HepG2 (cell line): Measurements from ENCODE around the gene NOP9. TPM values are rescaled to one million over a fixed set of nuclear protein-coding genes. Genes with fewer than 3 reads are reported as not detected.

ENCODE experiments used
- ELF3 ChIP-seq: IDR thresholded peaks from 2 replicates; pipeline ENCODE4 v1.6.1; 2016; ENCODE audit warnings: missing genetic modification reagents, missing compliant biosample characterization
- FLYWCH1 ChIP-seq: sonication (generic); formaldehyde crosslinking; IDR thresholded peaks from 2 replicates; pipeline ENCODE4 v1.8.1; 2023; ENCODE audit warnings: mild to moderate bottlenecking, missing genetic modification reagents
- HOXA9 ChIP-seq: sonication (generic); formaldehyde crosslinking; IDR thresholded peaks from 2 replicates; pipeline ENCODE4 v1.8.1; 2022; ENCODE audit warnings: missing genetic modification reagents, mild to moderate bottlenecking, moderate library complexity, borderline replicate concordance
- KDM5A ChIP-seq: fragments of 200-600 bp; sonication (generic); IDR thresholded peaks from 2 replicates; pipeline ENCODE4 v1.7.0; 2018; ENCODE audit warnings: antibody characterized with exemption, mild to moderate bottlenecking, low read length, borderline replicate concordance
- MBD4 ChIP-seq: IDR thresholded peaks from 2 replicates; pipeline ENCODE4 v1.6.1; 2012; ENCODE audit warnings: low read length, inconsistent platforms, borderline replicate concordance
- SIX1 ChIP-seq: sonication (generic); formaldehyde crosslinking; IDR thresholded peaks from 2 replicates; pipeline ENCODE4 v1.4.0; 2020; ENCODE audit warnings: missing genetic modification reagents, borderline replicate concordance
- STAT5B ChIP-seq: sonication (generic); formaldehyde crosslinking; IDR thresholded peaks from 2 replicates; pipeline ENCODE4 v1.4.0; 2020; ENCODE audit warnings: missing genetic modification reagents
- TBP ChIP-seq: sonication (generic); formaldehyde crosslinking; IDR thresholded peaks from 2 replicates; pipeline ENCODE4 v1.5.0; 2020; ENCODE audit warnings: missing genetic modification reagents
- TERF1 ChIP-seq: sonication (generic); formaldehyde crosslinking; IDR thresholded peaks from 2 replicates; pipeline ENCODE4 v1.8.0; 2022; ENCODE audit warnings: mild to moderate bottlenecking, missing genetic modification reagents, moderate library complexity
- UBTF ChIP-seq: sonication (generic); formaldehyde crosslinking; IDR thresholded peaks from 2 replicates; pipeline ENCODE4 v1.4.0; 2020; ENCODE audit warnings: mild to moderate bottlenecking, missing genetic modification reagents
- ZBTB44 ChIP-seq: sonication (generic); formaldehyde crosslinking; IDR thresholded peaks from 2 replicates; pipeline ENCODE4 v1.4.0; 2020; ENCODE audit warnings: missing genetic modification reagents
- ZFYVE20 ChIP-seq: sonication (generic); formaldehyde crosslinking; IDR thresholded peaks from 2 replicates; pipeline ENCODE4 v1.8.0; 2023; ENCODE audit warnings: low read depth, mild to moderate bottlenecking, moderate library complexity, missing genetic modification reagents, borderline replicate concordance
- ZNF234 ChIP-seq: sonication (generic); formaldehyde crosslinking; conservative IDR thresholded peaks from 2 replicates; pipeline ENCODE4 v1.5.1; 2020; ENCODE audit warnings: mild to moderate bottlenecking, missing genetic modification reagents
- ZNF256 ChIP-seq: sonication (generic); formaldehyde crosslinking; conservative IDR thresholded peaks from 2 replicates; pipeline ENCODE4 v1.4.0; 2020; ENCODE audit warnings: missing genetic modification reagents
- ZNF317 ChIP-seq: sonication (generic); formaldehyde crosslinking; IDR thresholded peaks from 2 replicates; pipeline ENCODE4 v1.5.0; 2020; ENCODE audit warnings: mild to moderate bottlenecking, missing genetic modification reagents
- ZNF530 ChIP-seq: sonication (generic); formaldehyde crosslinking; IDR thresholded peaks from 2 replicates; pipeline ENCODE4 v1.5.0; 2020; ENCODE audit warnings: low read depth, mild to moderate bottlenecking, missing genetic modification reagents
- ZNF709 ChIP-seq: sonication (generic); formaldehyde crosslinking; IDR thresholded peaks from 2 replicates; pipeline ENCODE4 v1.5.0; 2020; ENCODE audit warnings: mild to moderate bottlenecking, missing genetic modification reagents
- ZNF878 ChIP-seq: sonication (generic); formaldehyde crosslinking; IDR thresholded peaks from 2 replicates; pipeline ENCODE4 v1.8.1; 2023; ENCODE audit warnings: mild to moderate bottlenecking, missing genetic modification reagents, moderate library complexity
- ZNF883 ChIP-seq: sonication (generic); formaldehyde crosslinking; IDR thresholded peaks from 2 replicates; pipeline ENCODE4 v1.5.1; 2020; ENCODE audit warnings: mild to moderate bottlenecking, missing genetic modification reagents; ENCODE audit errors: not compliant biosample characterization
- ZSCAN30 ChIP-seq: sonication (generic); formaldehyde crosslinking; IDR thresholded peaks from 2 replicates; pipeline ENCODE4 v1.5.0; 2020; ENCODE audit warnings: mild to moderate bottlenecking, missing genetic modification reagents
- polyA plus RNA-seq, 8 experiments: library from polyadenylated mRNA; depleted of rRNA in 3 of 8; stranded (reverse) in 7 of 8; unstranded in 1 of 8; fragments of >200 nt; fragmentation: Illumina TruSeq in 4 of 8; extraction: Trizol in 4 of 8; gene quantifications; 2 replicates each; pipeline versions ENCODE4 v1.2.1 to v1.2.3, GENCODE V29; 2011 to 2016; ENCODE audit warnings: low read depth in 4 of 8, missing spikeins in 1 of 8, mixed read lengths in 1 of 8; ENCODE audit not compliant: insufficient read depth in 1 of 8
- total RNA-seq, 5 experiments: library from RNA; depleted of rRNA; stranded (reverse); fragments of >200 nt; fragmentation: Illumina TruSeq; extraction: Trizol; gene quantifications; 2 replicates each; pipeline ENCODE4 v1.2.3, GENCODE V29; 2016; ENCODE audit warnings: low read depth in 1 of 5
- TF ChIP-seq, protein P1 (sequence below): sonication (generic); formaldehyde crosslinking; IDR thresholded peaks from 2 replicates; pipeline ENCODE4 v1.5.1; 2020; ENCODE audit warnings: mild to moderate bottlenecking, moderate library complexity, missing genetic modification reagents
- TF ChIP-seq, protein P2 (sequence below): conservative IDR thresholded peaks from 2 replicates; pipeline ENCODE4 v1.6.1; 2018; ENCODE audit warnings: missing genetic modification reagents

Gene NOP9
- total and polyA plus RNA-seq, 2 of the 13 experiments (the other 11 are each of a cell fraction or from before 2014, with no cell fraction given), result 24.5 to 61.6 TPM

- TF ChIP-seq TBP (CRISPR knock-in tag), result no peak
- TF ChIP-seq HOXA9, result no peak
- TF ChIP-seq, protein P1, sequence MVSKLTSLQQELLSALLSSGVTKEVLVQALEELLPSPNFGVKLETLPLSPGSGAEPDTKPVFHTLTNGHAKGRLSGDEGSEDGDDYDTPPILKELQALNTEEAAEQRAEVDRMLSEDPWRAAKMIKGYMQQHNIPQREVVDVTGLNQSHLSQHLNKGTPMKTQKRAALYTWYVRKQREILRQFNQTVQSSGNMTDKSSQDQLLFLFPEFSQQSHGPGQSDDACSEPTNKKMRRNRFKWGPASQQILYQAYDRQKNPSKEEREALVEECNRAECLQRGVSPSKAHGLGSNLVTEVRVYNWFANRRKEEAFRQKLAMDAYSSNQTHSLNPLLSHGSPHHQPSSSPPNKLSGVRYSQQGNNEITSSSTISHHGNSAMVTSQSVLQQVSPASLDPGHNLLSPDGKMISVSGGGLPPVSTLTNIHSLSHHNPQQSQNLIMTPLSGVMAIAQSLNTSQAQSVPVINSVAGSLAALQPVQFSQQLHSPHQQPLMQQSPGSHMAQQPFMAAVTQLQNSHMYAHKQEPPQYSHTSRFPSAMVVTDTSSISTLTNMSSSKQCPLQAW, result peak; percentile 97
- TF ChIP-seq ZFYVE20, result no peak
- no peak for TF ChIP-seq ZNF878 (CRISPR knock-in tag)
- TF ChIP-seq KDM5A, result peak; percentile 90; the same call in 1 of the 2 replicates
- TF ChIP-seq ZNF234 (CRISPR knock-in tag), result no peak
- TF ChIP-seq ZNF883 (CRISPR knock-in tag), result no peak
- TF ChIP-seq MBD4, result no peak
- TF ChIP-seq, protein P2, sequence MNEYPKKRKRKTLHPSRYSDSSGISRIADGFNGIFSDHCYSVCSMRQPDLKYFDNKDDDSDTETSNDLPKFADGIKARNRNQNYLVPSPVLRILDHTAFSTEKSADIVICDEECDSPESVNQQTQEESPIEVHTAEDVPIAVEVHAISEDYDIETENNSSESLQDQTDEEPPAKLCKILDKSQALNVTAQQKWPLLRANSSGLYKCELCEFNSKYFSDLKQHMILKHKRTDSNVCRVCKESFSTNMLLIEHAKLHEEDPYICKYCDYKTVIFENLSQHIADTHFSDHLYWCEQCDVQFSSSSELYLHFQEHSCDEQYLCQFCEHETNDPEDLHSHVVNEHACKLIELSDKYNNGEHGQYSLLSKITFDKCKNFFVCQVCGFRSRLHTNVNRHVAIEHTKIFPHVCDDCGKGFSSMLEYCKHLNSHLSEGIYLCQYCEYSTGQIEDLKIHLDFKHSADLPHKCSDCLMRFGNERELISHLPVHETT (CRISPR knock-in tag), result peak; percentile 90; the same call in 1 of the 2 replicates
- TF ChIP-seq UBTF, result peak; percentile 71
- TF ChIP-seq SIX1 (CRISPR knock-in tag), result 0 out of 2 replicates have a peak, but pooled peaks have one; percentile 50
- peak; percentile 97 for TF ChIP-seq ELF3 (CRISPR knock-in tag)
- TF ChIP-seq TERF1 (CRISPR knock-in tag), result no peak
- TF ChIP-seq ZNF256 (CRISPR knock-in tag), result no peak
- peak; percentile 93 for TF ChIP-seq ZNF317 (CRISPR knock-in tag)
- TF ChIP-seq ZNF530 (CRISPR knock-in tag), result no peak
- TF ChIP-seq ZBTB44, result no peak
- TF ChIP-seq STAT5B (CRISPR knock-in tag), result peak; percentile 95
- no peak for TF ChIP-seq FLYWCH1 (CRISPR knock-in tag)
- peak; percentile 85; the same call in 1 of the 2 replicates for TF ChIP-seq ZNF709 (CRISPR knock-in tag)
- TF ChIP-seq ZSCAN30 (CRISPR knock-in tag), result no peak
These were observed 8.1 kb downstream of the NOP9 start, which contains the start of gene CIDEB (continued) for GRCh38 chr14:24307575-24308341.
